Activated T-cell treated with anti-CD3 and anti-CD28 coated beads, Interleukin-2, amount 50 U/mL, for 48 hours (primary cell): ENCODE results near the gene AMBRA1.
A peak's percentile ranks its signal among the peaks of the same experiment; 100 is the strongest.

Source experiments
- DNase-seq, 2 experiments: peaks; one replicate each; pipeline ENCODE4 v3.0.0-alpha.2; 2020

The AMBRA1 gene

GRCh38 chr11:46564459-46564858 lies 29.4 kb downstream of the AMBRA1 start:
- DNase-seq = no peak

GRCh38 chr11:46562527-46562926 lies 31.3 kb downstream of the AMBRA1 start:
- DNase-seq = no peak

GRCh38 chr11:46560300-46560991 lies 33.4 kb downstream of the AMBRA1 start:
- no peak for DNase-seq

DNA sequence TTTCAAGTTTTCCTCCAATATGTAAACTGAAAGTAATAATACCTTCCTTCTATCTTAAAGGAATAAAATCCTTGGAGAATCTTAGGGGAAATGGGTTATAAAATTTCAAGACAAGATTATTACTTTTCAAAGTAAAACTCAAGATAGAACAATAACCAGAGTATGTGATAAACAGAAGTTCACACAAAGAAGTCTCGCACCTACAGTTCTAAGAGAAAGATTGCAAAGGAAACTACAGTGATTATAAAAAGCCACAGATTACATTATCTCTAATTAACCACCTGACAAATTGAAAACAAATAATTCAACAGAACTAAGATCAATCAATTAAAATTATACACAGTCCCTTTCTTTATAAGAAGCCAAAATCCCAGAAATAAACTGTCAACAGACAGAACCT lies 34.0 kb downstream of the AMBRA1 start:
- DNase-seq = no peak

GRCh38 chr11:46557684-46558151 lies 36.1 kb downstream of the AMBRA1 start:
- no peak for DNase-seq

- DNase-seq = no peak
Measured at GRCh38 chr11:46555267-46556054, 38.4 kb downstream of the AMBRA1 start.

GRCh38 chr11:46554213-46555147 lies 39.3 kb downstream of the AMBRA1 start:
- no peak for DNase-seq

DNA sequence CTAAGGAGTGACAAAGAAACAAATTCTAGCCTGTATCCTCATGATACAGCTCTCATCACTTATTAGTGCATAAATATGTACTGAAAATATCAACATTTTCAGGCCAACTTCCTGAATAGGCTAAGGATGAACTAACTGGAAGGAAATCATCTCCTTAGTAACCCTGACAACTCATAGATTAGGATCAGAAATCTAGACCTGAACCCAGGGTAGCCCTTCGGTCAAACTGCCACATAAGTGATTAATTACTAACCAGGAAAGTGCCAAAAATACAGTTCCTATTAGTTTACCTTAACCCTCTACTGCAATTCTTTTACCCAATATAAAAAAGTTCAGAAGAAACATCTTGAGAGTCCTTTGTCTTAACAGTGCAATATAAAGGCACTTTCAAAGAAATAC lies 40.0 kb downstream of the AMBRA1 start:
- DNase-seq = no peak

- DNase-seq = no peak
Measured at GRCh38 chr11:46551261-46551660, 42.6 kb downstream of the AMBRA1 start.

DNA sequence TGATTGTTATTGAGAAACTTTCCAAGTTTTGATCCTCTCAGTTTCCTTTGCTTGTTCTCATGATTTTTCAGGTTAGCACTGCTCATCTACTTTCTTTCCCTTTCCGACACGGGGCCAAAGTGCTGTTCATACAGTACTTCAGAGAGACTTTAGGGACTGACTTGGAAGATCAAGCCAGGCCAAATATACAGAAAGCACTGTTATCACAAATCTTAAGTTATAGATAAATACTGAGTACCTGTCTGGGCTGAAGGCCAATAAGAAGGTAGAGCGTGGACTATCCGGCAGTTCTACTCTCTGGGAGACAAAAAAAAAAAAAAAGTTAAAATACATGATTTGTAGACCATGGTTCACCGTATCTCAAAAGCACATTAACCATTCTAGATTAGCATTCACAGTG lies 46.2 kb downstream of the AMBRA1 start:
- no peak for DNase-seq

DNA sequence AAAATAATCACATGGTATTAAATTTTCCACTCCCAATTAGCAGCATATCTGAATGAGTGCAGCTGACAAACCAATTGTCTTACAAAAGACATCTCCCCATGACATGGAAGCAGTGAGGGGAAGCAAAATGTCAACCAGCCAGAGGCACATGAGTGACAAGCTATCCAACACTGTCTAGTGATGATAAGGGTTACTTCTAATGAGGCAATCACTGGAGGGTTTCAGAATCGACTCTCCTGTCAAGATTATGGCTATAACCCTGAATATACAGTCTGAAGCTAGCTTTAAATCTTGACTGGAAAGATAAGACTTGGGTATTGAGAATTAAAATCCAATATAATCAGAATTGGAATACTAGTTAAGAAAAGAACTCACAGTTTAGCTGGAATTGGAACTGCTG lies 50.3 kb downstream of the AMBRA1 start:
- DNase-seq = no peak

- no peak for DNase-seq
Measured at GRCh38 chr11:46541593-46542371, 52.0 kb downstream of the AMBRA1 start.

DNA sequence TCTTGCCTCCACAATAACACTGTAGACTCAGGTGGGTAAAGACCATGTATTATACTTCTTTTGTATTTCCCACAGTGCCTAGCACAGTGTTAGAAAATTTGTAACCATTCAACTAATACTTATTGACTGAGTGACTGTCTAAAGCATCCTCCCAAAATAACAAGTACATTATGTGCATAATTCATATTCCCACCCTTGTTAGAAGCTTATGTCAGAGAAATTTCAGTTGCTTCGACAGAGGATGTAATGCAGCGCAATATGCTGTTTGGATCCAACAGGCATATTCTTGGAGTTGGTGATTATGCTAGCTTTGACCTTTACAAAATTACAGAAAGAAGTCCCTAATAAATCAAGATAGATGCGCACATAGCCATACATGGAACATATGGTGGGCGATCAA lies 53.0 kb downstream of the AMBRA1 start:
- DNase-seq = no peak

DNA sequence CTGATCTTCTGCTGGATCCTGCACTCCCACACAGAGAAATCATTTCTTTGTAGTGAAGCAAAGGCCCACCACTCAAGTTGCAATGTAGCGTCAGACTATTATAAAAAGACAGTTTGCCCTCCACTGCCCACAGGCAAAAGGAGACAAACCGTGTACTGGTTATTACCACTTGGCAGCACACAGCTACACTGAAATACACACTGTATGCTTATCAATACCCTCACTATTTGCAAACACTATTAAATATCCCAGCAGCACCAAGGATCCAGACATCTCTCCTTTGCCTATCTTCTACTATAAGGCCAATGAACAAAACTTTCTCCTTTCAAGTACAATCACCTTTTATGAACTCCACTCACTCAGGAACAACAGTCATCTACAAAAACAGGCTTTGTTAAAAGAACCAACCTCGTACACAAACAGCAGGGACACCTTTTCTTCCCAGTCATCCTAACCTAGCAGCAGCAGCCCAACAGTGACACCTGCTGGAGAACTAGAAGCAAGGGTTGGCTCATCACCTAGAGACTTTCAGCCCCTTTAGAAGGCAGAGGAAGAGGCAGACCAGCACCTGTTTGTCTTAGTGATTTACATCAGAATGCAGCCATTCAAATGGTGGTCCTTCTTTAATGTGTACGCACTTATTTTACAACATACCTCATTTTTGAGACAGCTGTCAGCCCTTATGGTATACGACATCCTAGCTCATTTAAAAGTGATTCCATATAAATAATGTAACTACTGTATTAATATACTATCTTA lies 56.1 kb downstream of the AMBRA1 start:
- peak; percentile 71 to 73 for DNase-seq

DNA sequence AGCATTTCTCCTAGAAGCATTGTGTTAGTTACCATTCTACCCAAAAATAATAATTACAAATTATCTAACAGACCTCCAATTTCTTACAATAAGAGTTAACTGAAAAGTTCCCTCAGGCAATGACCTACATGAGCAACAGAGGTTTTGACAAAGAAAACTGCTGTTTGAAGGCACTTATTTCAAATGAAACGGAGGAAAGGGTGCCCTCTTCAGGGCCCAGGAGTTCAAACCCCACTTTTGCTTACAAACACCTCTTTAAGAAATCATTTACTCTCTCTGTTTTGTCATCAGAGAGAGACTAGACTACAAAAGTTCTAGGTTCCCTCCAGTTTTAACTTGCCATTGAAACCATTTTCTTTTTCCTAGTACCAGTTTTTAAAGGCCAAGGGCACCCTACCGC lies 56.7 kb downstream of the AMBRA1 start:
- DNase-seq = no peak

- DNase-seq = no peak
Measured at GRCh38 chr11:46535688-46536087, 58.1 kb downstream of the AMBRA1 start.

DNA sequence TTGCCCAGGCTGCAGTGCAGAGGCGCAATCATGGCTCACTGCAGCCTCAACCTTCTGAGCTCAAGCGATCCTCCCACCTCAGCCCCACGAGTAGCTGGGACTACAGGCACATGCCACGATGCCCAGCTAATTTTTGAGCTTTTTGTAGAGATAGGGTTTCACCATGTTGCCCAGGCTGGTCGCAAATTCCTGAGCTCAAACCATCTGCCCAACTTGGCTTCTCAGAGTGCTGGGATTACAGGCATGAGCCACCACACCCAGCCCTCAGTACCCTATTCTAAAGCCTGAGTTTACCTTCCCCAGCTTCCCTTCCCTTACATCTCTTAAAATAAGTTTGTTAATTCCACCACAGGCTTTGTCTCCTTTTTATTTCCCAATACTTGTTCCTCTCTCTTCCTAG lies 59.1 kb downstream of the AMBRA1 start:
- DNase-seq = no peak

DNA sequence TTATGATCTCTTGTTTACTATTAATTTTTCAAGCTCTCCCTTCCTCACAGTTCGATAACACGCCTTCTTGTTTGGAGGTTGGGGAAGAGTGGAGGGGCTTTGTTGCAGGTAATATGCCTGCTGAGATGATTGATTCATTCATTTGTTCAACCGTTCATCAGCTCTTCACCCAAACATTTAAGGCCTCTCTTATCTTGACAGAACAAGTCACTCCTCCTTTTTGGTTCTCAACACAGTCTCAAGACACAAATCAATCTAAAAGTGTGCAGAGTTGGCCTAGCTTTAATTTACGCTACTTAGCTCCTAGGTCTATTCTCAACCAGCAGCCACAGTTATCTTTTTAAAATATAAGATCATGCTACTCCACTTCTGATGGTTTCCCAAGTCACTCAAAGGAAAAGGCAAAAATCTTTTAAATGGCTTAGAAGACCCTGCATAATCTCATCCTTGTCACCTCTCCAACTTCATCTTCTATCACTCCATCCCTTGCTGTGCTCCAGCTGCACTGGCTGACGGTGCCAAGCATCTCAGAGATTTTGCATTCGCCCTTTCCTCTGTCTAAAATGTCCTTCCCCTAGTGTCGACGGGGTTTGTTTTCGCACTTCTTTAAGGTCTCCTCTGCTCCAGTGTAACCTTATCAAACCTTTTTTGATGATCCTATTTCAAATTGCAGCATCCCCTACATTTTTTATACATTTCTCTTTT lies 60.3 kb downstream of the AMBRA1 start:
- DNase-seq = no peak

DNA sequence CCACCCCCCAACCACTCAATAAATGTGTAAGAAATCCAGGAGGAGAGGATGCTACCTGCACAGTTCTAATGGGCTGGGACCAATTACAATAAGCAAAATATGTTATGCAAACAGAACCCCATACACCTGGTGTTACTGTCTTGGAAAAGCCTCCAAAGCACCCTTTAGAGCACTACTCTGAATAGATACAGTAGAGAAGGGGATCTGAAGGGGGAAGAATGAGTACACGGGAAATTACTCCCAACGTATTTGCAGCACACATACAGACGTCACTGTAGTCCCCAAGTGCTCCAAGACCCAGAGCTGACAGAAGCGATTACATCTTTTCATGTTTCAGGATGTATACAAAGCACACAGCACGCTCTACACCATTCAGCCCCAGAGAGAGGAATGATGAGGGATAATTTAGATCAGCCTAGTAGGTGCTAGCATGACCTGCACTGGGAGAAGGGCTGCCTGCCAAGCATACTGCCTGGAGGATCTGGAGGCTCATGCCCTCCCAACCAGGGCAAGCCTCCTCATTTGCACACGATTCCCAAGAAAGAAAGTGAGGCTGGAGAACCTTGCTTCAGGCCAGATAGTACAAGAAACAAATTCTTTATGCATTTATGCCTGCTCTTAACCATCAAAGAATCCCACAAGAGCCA lies 63.8 kb downstream of the AMBRA1 start:
- no peak for DNase-seq

DNA sequence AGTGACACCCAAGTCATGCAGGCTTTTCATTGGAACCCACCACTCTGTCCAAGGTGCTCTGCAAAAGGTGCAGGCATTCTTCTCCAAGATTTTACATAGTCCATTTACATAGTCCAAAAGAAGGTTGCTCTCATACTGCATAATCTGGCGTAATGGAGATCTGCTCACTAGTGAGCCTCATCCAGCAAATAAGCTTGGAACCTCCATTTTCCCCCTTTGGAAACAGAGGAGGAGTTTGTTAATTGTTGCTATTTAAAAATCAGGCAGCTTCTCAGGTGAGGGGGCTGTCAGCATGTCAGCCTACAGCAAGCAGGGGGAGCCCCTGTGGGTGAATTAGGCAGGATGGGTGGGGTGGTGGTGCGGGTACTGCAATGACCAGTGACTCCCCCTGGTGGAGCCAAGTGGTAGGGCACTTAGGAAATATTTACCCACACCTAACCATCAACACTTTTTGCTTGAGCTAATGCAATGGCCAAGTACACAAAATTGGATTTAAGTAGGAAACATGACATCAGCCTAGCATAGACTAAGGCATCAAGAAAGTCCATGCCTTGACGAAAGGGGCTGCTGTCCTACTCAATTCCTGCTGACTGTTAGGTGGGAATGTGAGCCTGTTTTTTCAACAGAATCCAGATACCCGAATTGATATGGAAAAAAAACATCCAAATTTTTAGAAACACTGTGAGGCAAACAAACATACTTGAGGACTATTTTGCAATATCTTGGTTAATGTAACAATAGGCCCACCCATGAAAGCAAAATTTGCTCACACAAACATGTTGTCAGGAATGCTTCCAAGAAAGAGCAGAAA lies 64.5 kb downstream of the AMBRA1 start:
- peak; percentile 79 to 82 for DNase-seq
